Measurements from ENCODE around the gene SESN2. TPM values are rescaled to one million over a fixed set of nuclear protein-coding genes. Genes with fewer than 3 reads are reported as not detected.
"Not testable (repeated sequence)": the region's sequence is repeated elsewhere in the genome, so short reads cannot be mapped to it uniquely, and the experiment has no call there.

Gene SESN2
- total RNA-seq, 6 experiments from 2014 or later = 4.5 to 17.9 (median 14.0) TPM

GRCh38 chr1:28326984-28327383, 67.7 kb downstream of the SESN2 start:
- DNase-seq (no peak), ATAC-seq (no peak)
- H3K4me3 ChIP-seq = no peak overlapping the region
- intact Hi-C loops (cut with DNase I) = no loop called here
- no peak for TF ChIP-seq POLR2A (IDR thresholded peaks at IDR 0.05)
- TF ChIP-seq CTCF (IDR thresholded peaks at IDR 0.05) = no peak
- H3K4me1 ChIP-seq = peaks cover 0 to 34% (median 7%) of the 10 kb centered on the region in 4 donors
- H3K9me3 ChIP-seq = no peaks in the 10 kb centered on the region
- no peak overlapping the region for H3K27ac ChIP-seq
- WGBS (ENCODE audit: insufficient coverage, low coverage, low lambda C conversion rate, missing lambda C conversion rate) = 70% methylated on average over 3 of the region's 3 CpGs
- H3K36me3 ChIP-seq = peaks cover 0 to 5% (median 2%) of the 10 kb centered on the region in 4 donors
- H3K27me3 ChIP-seq = no peaks in the 10 kb centered on the region

GRCh38 chr1:28327431-28327830, 68.1 kb downstream of the SESN2 start:
- 63% methylated on average over 10 of the region's 11 CpGs for WGBS (ENCODE audit: insufficient coverage, low coverage, low lambda C conversion rate, missing lambda C conversion rate)
- H3K4me3 ChIP-seq; DNase-seq; H3K27ac ChIP-seq; H3K27me3 ChIP-seq; H3K36me3 ChIP-seq; ATAC-seq; intact Hi-C loops (cut with DNase I); H3K9me3 ChIP-seq: not testable (repeated sequence)
- peaks cover 0 to 30% (median 5%) of the 10 kb centered on the region in 4 donors for H3K4me1 ChIP-seq

- 56% methylated on average over 16 of the region's 16 CpGs for WGBS (ENCODE audit: insufficient coverage, low coverage, low lambda C conversion rate, missing lambda C conversion rate)
- DNase-seq (no peak), ATAC-seq (no peak)
- no peak for TF ChIP-seq CTCF (IDR thresholded peaks at IDR 0.05)
- TF ChIP-seq POLR2A (IDR thresholded peaks at IDR 0.05) = no peak
- Histone ChIP-seq H3K4me1 (peaks cover 0 to 23% (median 4%) of the 10 kb centered on the region in 4 donors), H3K9me3 (no peaks in the 10 kb centered on the region), H3K4me3 (peak overlapping the region; percentile 61 to 75 (median 61)), H3K27me3 (no peaks in the 10 kb centered on the region), H3K27ac (peak overlapping the region; percentile 71 to 88 (median 77)), H3K36me3 (peaks cover 0 to 17% (median 7%) of the 10 kb centered on the region in 4 donors)
- intact Hi-C loops (cut with DNase I) = no loop called here
Measured at GRCh38 chr1:28328228-28328648, 68.9 kb downstream of the SESN2 start.

- Histone ChIP-seq H3K27ac (peak overlapping the region; percentile 71 to 88 (median 77)), H3K27me3 (no peaks in the 10 kb centered on the region), H3K4me3 (peak overlapping the region; percentile 61 to 75 (median 61)), H3K36me3 (peaks cover 0 to 28% (median 11%) of the 10 kb centered on the region in 4 donors), H3K9me3 (no peaks in the 10 kb centered on the region), H3K4me1 (peaks cover 0 to 13% (median 0%) of the 10 kb centered on the region in 4 donors)
- DNase-seq (peak; percentile 35 to 57 (median 55)), ATAC-seq (peak; percentile 35 to 48 (median 42))
- intact Hi-C loops (cut with DNase I) = no loop called here
- peak in 1 of 4 donors; percentile 12 for TF ChIP-seq CTCF (IDR thresholded peaks at IDR 0.05)
- no peak for TF ChIP-seq POLR2A (IDR thresholded peaks at IDR 0.05)
- WGBS (ENCODE audit: insufficient coverage, low coverage, low lambda C conversion rate, missing lambda C conversion rate) = 21% methylated on average over 26 of the region's 29 CpGs
Measured at GRCh38 chr1:28329395-28330153, 70.3 kb downstream of the SESN2 start.

Other genes with a start within 250 kb of the SESN2 start
- 10 to 100 TPM in 1 of 6 experiments, 1 to 10 TPM in 5; 6.6 to 10.2 (median 7.3) TPM for gene EYA3, start 170.9 kb upstream of the SESN2 start, total RNA-seq
- 1 to 10 TPM in 5 of 6 experiments, under 1 TPM in 1; 0.90 to 5.2 (median 1.9) TPM for gene PTAFR, start 82.8 kb upstream of the SESN2 start, total RNA-seq
- 10 to 100 TPM; 22.2 to 34.4 (median 28.2) TPM for gene DNAJC8, start 26.5 kb upstream of the SESN2 start, total RNA-seq
- 100 to 1,000 TPM in 4 of 6 experiments, 10 to 100 TPM in 2; 86.7 to 315 (median 116) TPM for gene ATP5IF1, start 23.4 kb upstream of the SESN2 start, total RNA-seq
- 10 to 100 TPM in 4 of 6 experiments, 1 to 10 TPM in 2; 9.1 to 16.4 (median 11.8) TPM for gene MED18, start 69.5 kb downstream of the SESN2 start, total RNA-seq
- gene PHACTR4, start 110.2 kb downstream of the SESN2 start, total RNA-seq = 10 to 100 TPM; 16.1 to 25.8 (median 23.3) TPM
- gene RCC1, start 246.5 kb downstream of the SESN2 start, total RNA-seq = 10 to 100 TPM in 5 of 6 experiments, 1 to 10 TPM in 1; 9.5 to 29.6 (median 18.0) TPM

All from right lobe of liver (tissue), 6 donors.